ENCODE measurements around the gene JAG1. TPM values are rescaled to one million over a fixed set of nuclear protein-coding genes. Genes with fewer than 3 reads are reported as not detected.
"Not testable (repeated sequence)": the region's sequence is repeated elsewhere in the genome, so short reads cannot be mapped to it uniquely, and the experiment has no call there.

Gene JAG1
- total RNA-seq, 2 experiments from 2014 or later, result 0.13 to 0.15 TPM

- POLR2A ChIA-PET, result no interaction called here
- CTCF ChIA-PET, result interaction anchor here (1.4 kb wide), 1 partner anchor 152 kb away, joined by 3 read pairs; no protein-coding TSS in a partner anchor
Observed at GRCh38 chr20:10621149-10621548, 52.6 kb downstream of the JAG1 start.

- CTCF ChIA-PET, result no interaction called here
- POLR2A ChIA-PET, result no interaction called here
Observed at GRCh38 chr20:10619427-10619826, 54.4 kb downstream of the JAG1 start.

DNA sequence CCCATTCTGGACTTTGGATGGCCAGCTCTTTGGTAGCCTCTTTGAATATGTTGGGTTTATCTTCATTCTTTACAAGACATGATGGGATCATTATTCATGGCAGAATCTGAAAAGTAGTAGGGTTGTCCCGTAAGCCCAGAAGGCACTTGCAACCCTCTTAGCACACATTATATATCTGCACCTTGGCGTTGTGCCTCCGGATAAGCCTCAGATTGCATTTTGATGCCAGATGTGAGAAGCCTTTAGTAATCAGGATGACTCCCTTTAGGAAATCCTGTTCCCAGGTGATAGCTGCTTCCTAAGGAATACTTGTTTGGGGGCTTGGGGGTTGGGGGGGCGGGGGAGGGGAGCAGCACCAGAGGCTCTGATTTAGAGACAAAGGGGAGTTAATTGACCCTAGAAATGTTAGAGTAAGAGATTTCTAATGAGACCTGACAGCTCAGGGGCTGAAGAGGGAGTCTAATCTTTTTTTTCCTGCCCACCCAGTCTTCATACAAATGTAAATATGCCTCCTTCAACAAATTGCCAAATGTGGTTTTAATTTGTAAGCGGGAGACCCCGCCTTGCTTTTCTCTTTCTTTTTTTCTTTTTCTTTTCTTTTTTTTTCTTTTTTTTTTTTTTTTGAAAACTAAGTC is 55.1 kb downstream of the JAG1 start:
- ChIA-PET CTCF (no interaction called here), POLR2A (no interaction called here)

DNA sequence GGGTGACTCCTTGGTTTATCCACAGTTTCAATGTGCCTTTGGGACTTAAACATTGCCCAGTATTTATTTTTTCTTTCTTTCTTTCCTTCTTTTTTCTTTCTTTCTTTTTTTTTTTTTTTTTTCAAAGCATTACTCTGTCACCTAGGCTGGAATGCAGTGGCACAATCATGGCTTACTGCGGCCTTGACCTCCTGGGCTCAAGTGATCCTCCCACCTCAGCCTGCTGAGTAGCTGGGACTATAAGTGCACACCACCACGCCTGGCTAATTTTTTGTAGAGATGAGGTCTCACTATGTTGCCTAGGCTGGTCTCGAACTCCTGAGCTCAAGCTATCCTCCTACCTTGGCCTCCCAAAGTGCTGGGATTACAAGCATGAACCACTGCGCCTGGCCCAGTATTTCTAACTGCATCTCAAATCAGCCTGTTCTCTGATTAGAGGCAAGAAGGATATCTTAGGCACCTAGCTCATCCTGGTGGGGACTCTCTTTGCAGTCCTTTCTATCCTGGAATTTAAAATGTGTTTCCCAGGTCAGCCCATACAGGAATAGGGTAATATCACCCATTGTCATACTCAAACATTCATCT is 56.2 kb downstream of the JAG1 start:
- CTCF ChIA-PET, POLR2A ChIA-PET: not testable (repeated sequence)

GRCh38 chr20:10616212-10616611 is 57.6 kb downstream of the JAG1 start:
- POLR2A ChIA-PET, result no interaction called here
- CTCF ChIA-PET, result no interaction called here

GRCh38 chr20:10613911-10614310 is 59.9 kb downstream of the JAG1 start:
- POLR2A ChIA-PET, result no interaction called here
- CTCF ChIA-PET, result no interaction called here

GRCh38 chr20:10613426-10613825 is 60.4 kb downstream of the JAG1 start:
- POLR2A ChIA-PET, CTCF ChIA-PET: not testable (repeated sequence)

DNA sequence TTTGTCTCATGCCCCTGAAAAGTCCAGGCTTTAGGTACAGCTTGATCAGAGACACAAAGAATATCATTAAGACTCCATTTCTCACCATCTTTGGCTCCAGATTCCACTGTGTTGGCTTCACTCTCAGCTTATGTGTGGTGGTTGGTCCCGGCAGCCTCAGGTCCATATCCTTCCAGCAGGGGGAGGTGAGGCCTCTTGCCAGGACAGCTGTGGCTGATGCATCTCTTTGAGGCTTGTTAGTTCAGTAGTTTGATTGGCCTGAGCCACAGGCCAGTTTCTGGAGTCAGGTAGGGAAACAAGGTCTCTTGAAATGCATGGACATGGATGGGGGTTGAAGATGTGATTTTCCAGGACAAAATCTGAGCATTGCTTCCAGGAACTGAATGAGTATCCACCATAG is 62.4 kb downstream of the JAG1 start:
- ChIA-PET POLR2A (no interaction called here), CTCF (no interaction called here)

- POLR2A ChIA-PET, result no interaction called here
- CTCF ChIA-PET, result no interaction called here
Observed at GRCh38 chr20:10610251-10610650, 63.5 kb downstream of the JAG1 start.

DNA sequence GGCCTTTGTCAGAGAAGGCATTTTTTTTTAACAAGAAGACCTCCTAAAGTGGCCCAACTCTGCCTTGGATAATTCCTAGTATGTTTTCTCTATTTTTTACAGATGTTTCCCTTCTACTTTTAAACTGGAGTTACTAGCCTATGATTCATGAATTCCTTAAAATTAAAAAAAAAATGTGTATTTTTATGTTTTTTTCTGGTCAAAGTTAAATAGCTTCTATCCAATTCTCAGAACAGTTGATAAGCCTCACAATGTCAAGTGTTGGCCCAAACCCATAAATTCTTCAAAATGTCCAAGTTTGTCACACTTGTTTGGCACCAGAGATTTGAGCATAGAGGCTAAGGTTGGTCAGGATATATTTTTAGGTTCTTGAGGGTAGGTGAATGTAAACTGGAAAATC is 64.0 kb downstream of the JAG1 start:
- ChIA-PET POLR2A (no interaction called here), CTCF (no interaction called here)

DNA sequence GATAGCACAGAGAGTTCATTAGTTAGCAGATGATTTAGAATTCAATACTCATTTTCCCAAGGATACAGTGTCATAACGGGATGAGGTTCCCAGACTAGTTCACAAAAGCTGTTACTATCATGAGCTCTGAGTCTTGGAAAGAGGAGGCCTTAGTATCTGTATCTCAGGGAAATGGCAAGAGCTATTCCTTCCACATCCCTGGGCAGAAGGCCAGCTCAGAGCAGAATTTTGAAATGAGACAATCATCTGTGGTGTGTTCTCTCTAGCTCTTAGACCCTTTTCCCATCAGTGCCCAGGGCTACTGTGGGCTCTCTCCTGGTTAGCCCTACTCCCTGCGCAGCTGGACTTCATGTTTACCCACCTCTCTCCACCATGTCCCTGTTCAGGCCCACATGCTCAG is 64.5 kb downstream of the JAG1 start:
- POLR2A ChIA-PET, result no interaction called here
- CTCF ChIA-PET, result no interaction called here

DNA sequence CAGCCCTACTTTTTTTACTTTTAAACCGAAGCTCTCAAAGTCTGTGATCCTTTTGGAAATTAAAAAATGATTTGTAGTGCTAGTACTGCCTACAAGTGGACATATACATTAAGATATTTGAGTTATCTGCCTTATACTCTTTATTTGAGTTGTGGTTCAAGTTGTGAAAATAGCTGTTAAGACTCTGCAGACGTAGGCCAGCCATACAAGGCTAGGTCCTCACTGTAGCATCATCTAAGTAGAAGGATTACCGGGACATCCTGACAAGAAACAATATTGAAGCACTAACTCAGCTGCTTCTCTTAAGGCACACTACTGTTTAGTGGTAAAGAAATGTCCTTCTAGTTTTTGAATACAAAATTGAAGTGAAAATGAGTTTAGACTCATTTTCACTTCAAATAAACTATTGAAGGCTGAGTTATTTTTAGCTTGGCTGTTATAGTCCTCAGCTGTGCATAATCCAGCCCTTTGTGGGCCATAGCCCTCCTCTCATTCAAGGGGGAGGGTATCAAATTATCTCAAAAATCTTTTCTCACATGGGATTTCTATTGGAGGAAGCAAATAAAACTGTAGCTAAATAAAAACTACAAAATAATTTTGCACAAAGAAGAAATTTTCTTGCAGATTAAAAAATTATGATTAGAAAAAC is 68.1 kb downstream of the JAG1 start:
- CTCF ChIA-PET, result no interaction called here
- POLR2A ChIA-PET, result no interaction called here

DNA sequence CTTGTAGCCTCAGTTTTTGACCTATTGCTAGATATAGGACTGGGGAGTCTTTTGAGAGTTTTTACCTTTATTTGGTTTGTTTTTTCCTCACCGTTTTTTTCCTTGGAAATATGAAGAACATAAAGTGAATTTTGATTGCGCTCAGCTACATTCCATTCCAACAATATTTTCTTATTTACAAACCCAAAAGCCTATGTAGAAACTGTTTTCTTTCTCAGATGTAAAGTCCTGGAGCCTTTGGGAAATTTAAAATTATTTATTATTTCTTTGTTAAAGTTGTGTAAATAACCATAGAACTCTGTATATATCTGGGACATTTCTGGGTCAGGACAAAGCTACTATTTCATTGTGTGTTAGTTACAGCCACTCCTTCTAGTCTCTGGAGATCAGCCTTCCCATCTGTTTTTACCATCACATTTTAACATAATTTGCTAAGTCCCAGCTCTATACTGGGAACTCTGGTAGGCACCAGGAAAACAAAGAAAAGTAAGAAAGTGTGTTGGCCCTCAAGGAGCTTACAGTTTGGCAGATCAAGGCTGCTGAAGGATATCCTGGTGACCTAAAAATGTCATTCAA is 68.8 kb downstream of the JAG1 start:
- ChIA-PET POLR2A (no interaction called here), CTCF (no interaction called here)

- CTCF ChIA-PET, result no interaction called here
- POLR2A ChIA-PET, result no interaction called here
Observed at GRCh38 chr20:10603971-10604864, 69.6 kb downstream of the JAG1 start.

DNA sequence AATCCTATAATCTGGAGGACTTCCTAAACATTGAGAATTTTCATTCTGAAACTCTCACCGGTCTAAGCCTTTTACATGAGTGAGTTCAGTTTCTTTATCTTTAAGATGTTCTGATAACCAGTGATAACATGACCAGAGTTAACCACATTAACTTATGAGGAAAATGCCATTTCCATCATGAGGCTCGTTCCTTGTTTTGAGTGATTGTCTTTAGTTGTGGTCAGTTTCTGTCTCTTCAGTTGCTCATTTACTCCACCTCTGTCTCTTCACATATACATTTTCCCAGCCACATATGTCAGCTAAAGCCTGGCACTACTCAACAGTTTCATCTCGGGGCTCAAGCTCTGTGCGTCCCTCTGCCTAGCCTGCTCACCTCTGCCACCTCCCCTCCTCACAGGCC is 70.4 kb downstream of the JAG1 start:
- ChIA-PET CTCF (no interaction called here), POLR2A (no interaction called here)

- POLR2A ChIA-PET, result no interaction called here
- CTCF ChIA-PET, result no interaction called here
Observed at GRCh38 chr20:10602221-10602871, 71.5 kb downstream of the JAG1 start.

GRCh38 chr20:10597637-10598036 is 76.2 kb downstream of the JAG1 start:
- ChIA-PET POLR2A (no interaction called here), CTCF (no interaction called here)

DNA sequence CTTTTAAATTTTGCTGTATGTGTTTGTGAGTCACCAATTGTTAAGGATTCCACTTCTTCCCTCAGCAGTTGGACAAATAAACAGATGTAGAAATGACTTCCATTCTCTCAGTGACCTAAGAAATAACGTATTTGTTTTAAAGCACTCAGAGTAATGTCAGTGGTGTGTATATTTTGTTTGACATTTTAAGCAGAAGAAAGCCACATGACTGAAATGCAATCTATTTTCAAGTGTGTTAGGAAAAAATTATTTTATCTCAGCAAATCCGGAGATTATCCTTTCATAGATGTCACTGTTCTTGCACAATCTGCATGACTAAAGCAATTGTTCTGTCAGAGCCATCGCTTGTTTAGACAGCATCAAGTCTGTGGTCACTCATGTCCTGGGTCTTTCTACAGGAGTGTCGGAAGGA is 77.1 kb downstream of the JAG1 start:
- ChIA-PET POLR2A (no interaction called here), CTCF (no interaction called here)

GRCh38 chr20:10595985-10596384 is 77.8 kb downstream of the JAG1 start:
- ChIA-PET POLR2A (no interaction called here), CTCF (no interaction called here)

DNA sequence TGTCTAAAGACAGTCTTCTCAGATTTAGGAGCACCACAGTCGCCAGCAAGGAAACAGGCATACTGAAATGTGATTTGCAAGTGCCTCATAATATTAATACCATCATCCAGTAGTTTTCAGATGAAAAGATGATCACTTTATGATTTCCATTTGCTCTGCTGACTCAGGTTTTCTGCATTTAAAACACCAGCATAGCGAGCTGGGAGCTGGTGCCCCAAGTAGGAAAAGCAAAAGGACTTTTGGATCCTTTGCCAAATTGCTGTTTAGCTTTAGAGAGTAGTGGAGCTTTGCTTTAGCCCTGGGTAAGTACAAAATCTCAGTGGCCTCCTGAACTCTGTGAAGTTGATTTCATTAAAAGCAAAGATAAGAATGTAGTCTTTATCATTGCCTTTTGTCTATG is 78.5 kb downstream of the JAG1 start:
- CTCF ChIA-PET, result no interaction called here
- POLR2A ChIA-PET, result no interaction called here

All from activated CD8-positive, alpha-beta memory T cell treated with anti-CD3 and anti-CD28 coated beads for 36 hours (primary cell).